HepG2 (cell line): ENCODE results near the gene KCNMA1. TPM values are rescaled to one million over a fixed set of nuclear protein-coding genes. Genes with fewer than 3 reads are reported as not detected.

Experiments used
- CENPT ChIP-seq: sonication (generic); formaldehyde crosslinking; IDR thresholded peaks from 2 replicates; pipeline ENCODE4 v1.8.0; 2022; ENCODE audit warnings: low read depth, mild to moderate bottlenecking, moderate library complexity, missing genetic modification reagents
- MYNN ChIP-seq: sonication (generic); formaldehyde crosslinking; IDR thresholded peaks from 2 replicates; pipeline ENCODE4 v1.4.0; 2020; ENCODE audit warnings: mild to moderate bottlenecking, low read depth, missing genetic modification reagents
- ZNF30 ChIP-seq: sonication (generic); formaldehyde crosslinking; IDR thresholded peaks from 2 replicates; pipeline ENCODE4 v1.5.0; 2020; ENCODE audit warnings: mild to moderate bottlenecking, missing genetic modification reagents
- ZNF33B ChIP-seq: sonication (generic); formaldehyde crosslinking; IDR thresholded peaks from 2 replicates; pipeline ENCODE4 v1.5.1; 2020; ENCODE audit warnings: mild to moderate bottlenecking, missing genetic modification reagents
- ZNF652 ChIP-seq: IDR thresholded peaks from 2 replicates; pipeline ENCODE4 v1.6.1; 2016; ENCODE audit warnings: low read depth, borderline replicate concordance
- polyA plus RNA-seq, 8 experiments: library from polyadenylated mRNA; depleted of rRNA in 3 of 8; stranded (reverse) in 7 of 8; unstranded in 1 of 8; fragments of >200 nt; fragmentation: Illumina TruSeq in 4 of 8; extraction: Trizol in 4 of 8; gene quantifications; 2 replicates each; pipeline versions ENCODE4 v1.2.1 to v1.2.3, GENCODE V29; 2011 to 2016; ENCODE audit warnings: low read depth in 4 of 8, missing spikeins in 1 of 8, mixed read lengths in 1 of 8; ENCODE audit not compliant: insufficient read depth in 1 of 8
- total RNA-seq, 5 experiments: library from RNA; depleted of rRNA; stranded (reverse); fragments of >200 nt; fragmentation: Illumina TruSeq; extraction: Trizol; gene quantifications; 2 replicates each; pipeline ENCODE4 v1.2.3, GENCODE V29; 2016; ENCODE audit warnings: low read depth in 1 of 5
- TF ChIP-seq, protein P1 (sequence below): sonication (generic); formaldehyde crosslinking; IDR thresholded peaks from 2 replicates; pipeline ENCODE4 v1.5.1; 2020; ENCODE audit warnings: mild to moderate bottlenecking, missing genetic modification reagents, moderate library complexity
- TF ChIP-seq, protein P2 (sequence below): sonication (generic); formaldehyde crosslinking; IDR thresholded peaks from 2 replicates; pipeline ENCODE4 v1.5.0; 2020; ENCODE audit warnings: missing genetic modification reagents
- TF ChIP-seq, protein P3 (sequence below): sonication (generic); formaldehyde crosslinking; IDR thresholded peaks from 2 replicates; pipeline ENCODE4 v1.4.0; 2020; ENCODE audit warnings: missing genetic modification reagents

The KCNMA1 gene
- total and polyA plus RNA-seq, 2 of the 13 experiments (the other 11 are each of a cell fraction or from before 2014, with no cell fraction given), result 0.02 TPM; not detected in 1

DNA sequence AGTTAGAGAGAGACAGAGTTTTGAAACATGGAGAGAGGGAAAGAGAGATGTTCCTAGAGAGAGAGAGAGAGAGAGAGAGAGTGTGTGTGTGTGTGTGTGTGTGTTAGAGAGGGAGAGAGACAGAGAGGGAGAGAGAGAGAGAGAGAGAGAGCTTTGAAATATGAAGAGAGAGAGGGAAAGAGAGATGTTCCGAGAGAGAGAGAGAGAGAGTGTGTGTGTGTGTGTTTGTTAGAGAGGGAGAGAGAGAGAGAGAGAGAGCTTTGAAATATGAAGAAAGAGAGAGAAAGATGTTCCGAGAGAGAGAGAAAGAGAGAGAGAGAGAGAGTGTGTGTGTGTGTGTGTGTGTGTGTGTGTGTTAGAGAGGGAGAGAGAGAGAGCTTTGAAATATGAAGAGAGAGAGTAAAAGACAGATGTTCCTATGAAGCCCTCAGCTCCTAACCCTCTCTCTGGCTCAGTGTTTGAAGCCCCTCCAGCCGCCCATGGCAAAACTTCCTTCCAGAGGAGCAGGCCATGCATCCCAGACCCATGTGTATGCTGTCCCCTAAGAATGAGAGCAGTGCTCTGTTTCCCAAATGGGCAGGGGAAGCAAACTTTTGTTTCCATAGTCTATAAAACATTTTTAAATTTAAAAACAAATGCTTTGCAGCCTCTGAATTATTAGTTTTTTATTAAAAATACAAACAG, 130.9 kb downstream of the KCNMA1 start (continued):
- TF ChIP-seq, protein P1, sequence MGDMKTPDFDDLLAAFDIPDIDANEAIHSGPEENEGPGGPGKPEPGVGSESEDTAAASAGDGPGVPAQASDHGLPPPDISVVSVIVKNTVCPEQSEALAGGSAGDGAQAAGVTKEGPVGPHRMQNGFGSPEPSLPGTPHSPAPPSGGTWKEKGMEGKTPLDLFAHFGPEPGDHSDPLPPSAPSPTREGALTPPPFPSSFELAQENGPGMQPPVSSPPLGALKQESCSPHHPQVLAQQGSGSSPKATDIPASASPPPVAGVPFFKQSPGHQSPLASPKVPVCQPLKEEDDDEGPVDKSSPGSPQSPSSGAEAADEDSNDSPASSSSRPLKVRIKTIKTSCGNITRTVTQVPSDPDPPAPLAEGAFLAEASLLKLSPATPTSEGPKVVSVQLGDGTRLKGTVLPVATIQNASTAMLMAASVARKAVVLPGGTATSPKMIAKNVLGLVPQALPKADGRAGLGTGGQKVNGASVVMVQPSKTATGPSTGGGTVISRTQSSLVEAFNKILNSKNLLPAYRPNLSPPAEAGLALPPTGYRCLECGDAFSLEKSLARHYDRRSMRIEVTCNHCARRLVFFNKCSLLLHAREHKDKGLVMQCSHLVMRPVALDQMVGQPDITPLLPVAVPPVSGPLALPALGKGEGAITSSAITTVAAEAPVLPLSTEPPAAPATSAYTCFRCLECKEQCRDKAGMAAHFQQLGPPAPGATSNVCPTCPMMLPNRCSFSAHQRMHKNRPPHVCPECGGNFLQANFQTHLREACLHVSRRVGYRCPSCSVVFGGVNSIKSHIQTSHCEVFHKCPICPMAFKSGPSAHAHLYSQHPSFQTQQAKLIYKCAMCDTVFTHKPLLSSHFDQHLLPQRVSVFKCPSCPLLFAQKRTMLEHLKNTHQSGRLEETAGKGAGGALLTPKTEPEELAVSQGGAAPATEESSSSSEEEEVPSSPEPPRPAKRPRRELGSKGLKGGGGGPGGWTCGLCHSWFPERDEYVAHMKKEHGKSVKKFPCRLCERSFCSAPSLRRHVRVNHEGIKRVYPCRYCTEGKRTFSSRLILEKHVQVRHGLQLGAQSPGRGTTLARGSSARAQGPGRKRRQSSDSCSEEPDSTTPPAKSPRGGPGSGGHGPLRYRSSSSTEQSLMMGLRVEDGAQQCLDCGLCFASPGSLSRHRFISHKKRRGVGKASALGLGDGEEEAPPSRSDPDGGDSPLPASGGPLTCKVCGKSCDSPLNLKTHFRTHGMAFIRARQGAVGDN (CRISPR knock-in tag), result no peak
- TF ChIP-seq ZNF652 (CRISPR knock-in tag) (no peak), CENPT (CRISPR knock-in tag) (no peak), ZNF33B (CRISPR knock-in tag) (no peak), ZNF30 (CRISPR knock-in tag) (no peak), MYNN (CRISPR knock-in tag) (no peak)
- TF ChIP-seq, protein P2, sequence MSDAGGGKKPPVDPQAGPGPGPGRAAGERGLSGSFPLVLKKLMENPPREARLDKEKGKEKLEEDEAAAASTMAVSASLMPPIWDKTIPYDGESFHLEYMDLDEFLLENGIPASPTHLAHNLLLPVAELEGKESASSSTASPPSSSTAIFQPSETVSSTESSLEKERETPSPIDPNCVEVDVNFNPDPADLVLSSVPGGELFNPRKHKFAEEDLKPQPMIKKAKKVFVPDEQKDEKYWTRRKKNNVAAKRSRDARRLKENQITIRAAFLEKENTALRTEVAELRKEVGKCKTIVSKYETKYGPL, result no peak
- TF ChIP-seq, protein P3, sequence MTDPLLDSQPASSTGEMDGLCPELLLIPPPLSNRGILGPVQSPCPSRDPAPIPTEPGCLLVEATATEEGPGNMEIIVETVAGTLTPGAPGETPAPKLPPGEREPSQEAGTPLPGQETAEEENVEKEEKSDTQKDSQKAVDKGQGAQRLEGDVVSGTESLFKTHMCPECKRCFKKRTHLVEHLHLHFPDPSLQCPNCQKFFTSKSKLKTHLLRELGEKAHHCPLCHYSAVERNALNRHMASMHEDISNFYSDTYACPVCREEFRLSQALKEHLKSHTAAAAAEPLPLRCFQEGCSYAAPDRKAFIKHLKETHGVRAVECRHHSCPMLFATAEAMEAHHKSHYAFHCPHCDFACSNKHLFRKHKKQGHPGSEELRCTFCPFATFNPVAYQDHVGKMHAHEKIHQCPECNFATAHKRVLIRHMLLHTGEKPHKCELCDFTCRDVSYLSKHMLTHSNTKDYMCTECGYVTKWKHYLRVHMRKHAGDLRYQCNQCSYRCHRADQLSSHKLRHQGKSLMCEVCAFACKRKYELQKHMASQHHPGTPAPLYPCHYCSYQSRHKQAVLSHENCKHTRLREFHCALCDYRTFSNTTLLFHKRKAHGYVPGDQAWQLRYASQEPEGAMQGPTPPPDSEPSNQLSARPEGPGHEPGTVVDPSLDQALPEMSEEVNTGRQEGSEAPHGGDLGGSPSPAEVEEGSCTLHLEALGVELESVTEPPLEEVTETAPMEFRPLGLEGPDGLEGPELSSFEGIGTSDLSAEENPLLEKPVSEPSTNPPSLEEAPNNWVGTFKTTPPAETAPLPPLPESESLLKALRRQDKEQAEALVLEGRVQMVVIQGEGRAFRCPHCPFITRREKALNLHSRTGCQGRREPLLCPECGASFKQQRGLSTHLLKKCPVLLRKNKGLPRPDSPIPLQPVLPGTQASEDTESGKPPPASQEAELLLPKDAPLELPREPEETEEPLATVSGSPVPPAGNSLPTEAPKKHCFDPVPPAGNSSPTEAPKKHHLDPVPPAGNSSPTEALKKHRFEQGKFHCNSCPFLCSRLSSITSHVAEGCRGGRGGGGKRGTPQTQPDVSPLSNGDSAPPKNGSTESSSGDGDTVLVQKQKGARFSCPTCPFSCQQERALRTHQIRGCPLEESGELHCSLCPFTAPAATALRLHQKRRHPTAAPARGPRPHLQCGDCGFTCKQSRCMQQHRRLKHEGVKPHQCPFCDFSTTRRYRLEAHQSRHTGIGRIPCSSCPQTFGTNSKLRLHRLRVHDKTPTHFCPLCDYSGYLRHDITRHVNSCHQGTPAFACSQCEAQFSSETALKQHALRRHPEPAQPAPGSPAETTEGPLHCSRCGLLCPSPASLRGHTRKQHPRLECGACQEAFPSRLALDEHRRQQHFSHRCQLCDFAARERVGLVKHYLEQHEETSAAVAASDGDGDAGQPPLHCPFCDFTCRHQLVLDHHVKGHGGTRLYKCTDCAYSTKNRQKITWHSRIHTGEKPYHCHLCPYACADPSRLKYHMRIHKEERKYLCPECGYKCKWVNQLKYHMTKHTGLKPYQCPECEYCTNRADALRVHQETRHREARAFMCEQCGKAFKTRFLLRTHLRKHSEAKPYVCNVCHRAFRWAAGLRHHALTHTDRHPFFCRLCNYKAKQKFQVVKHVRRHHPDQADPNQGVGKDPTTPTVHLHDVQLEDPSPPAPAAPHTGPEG (CRISPR knock-in tag), result no peak
